IMR-90 (cell line): Measurements from ENCODE around the gene UNC119. TPM values are rescaled to one million over a fixed set of nuclear protein-coding genes. Genes with fewer than 3 reads are reported as not detected.

ENCODE experiments used
- ATAC-seq: fragments of 200-7000 bp; cut with Tn5 transposase; 2 replicates; pipeline ENCODE4 v1.9.1; 2020; ENCODE audit warnings: low read depth, mild to moderate bottlenecking, moderate library complexity
- BruUV-seq: library from RNA; stranded (reverse); fragments of 400-500 nt; replicated peaks from 2 replicates; lab custom pipeline; 2021; lab: Mats Ljungman, UMichigan
- CTCF ChIA-PET: fragments of 300-600 bp; formaldehyde crosslinking; extraction: SDS; loops from one replicate; lab custom pipeline; 2021; ENCODE audit warnings: antibody characterized with exemption; lab: Yijun Ruan, JAX
- POLR2A ChIA-PET: fragments of 300-600 bp; sonication (Branson Sonifier 250); formaldehyde crosslinking; loops from one replicate; lab custom pipeline; 2022; ENCODE audit warnings: antibody characterized with exemption; ENCODE audit not compliant: unreplicated experiment; lab: Charles Lee
- DNase-seq: peaks from one replicate; pipeline ENCODE4 v3.0.0; 2013
- H2AFZ ChIP-seq: replicated peaks from 2 replicates; pipeline ENCODE3; 2013; ENCODE audit warnings: low read length, mild to moderate bottlenecking; ENCODE audit not compliant: poor library complexity
- H2AK5ac ChIP-seq: 2 replicates; pipeline ENCODE4 v1.6.1; 2013; ENCODE audit warnings: low read depth, low read length, inconsistent platforms
- H2AK9ac ChIP-seq: replicated peaks from 2 replicates; pipeline ENCODE3; 2013; ENCODE audit warnings: mild to moderate bottlenecking, low read depth, low read length, moderate library complexity; ENCODE audit not compliant: poor library complexity
- H2BK120ac ChIP-seq: 2 replicates; pipeline ENCODE4 v1.6.1; 2013; ENCODE audit warnings: low read depth, low read length, inconsistent platforms
- H2BK15ac ChIP-seq: 3 replicates; pipeline ENCODE4 v1.6.1; 2013; ENCODE audit warnings: low read depth, low read length, inconsistent platforms
- H2BK20ac ChIP-seq: 2 replicates; pipeline ENCODE4 v1.6.1; 2013; ENCODE audit warnings: low read depth, mild to moderate bottlenecking, inconsistent platforms, low read length, moderate library complexity
- H2BK5ac ChIP-seq: 2 replicates; pipeline ENCODE4 v1.6.1; 2013; ENCODE audit warnings: mild to moderate bottlenecking, low read depth, low read length, inconsistent platforms; ENCODE audit not compliant: poor library complexity, severe bottlenecking
- H3K14ac ChIP-seq: replicated peaks from 2 replicates; pipeline ENCODE4 v1.6.1; 2013; ENCODE audit warnings: low read depth, low read length, inconsistent platforms
- H3K18ac ChIP-seq: 2 replicates; pipeline ENCODE4 v1.6.1; 2013; ENCODE audit warnings: low read depth, low read length, control low read depth
- H3K23ac ChIP-seq: 2 replicates; pipeline ENCODE4 v1.6.1; 2013; ENCODE audit warnings: low read depth, low read length, inconsistent platforms
- H3K27ac ChIP-seq: 2 replicates; pipeline ENCODE4 v1.5.1; 2013; ENCODE audit warnings: mild to moderate bottlenecking, control low read depth, low read length; ENCODE audit not compliant: insufficient read depth
- H3K27me3 ChIP-seq: 2 replicates; pipeline ENCODE4 v1.6.1; 2013; ENCODE audit warnings: low read length; ENCODE audit not compliant: control insufficient read depth, insufficient read depth
- H3K36me3 ChIP-seq: 2 replicates; pipeline ENCODE4 v1.6.1; 2013; ENCODE audit warnings: low read length, mixed read lengths; ENCODE audit not compliant: control insufficient read depth, insufficient read depth
- H3K4ac ChIP-seq: 2 replicates; pipeline ENCODE4 v1.6.1; 2013; ENCODE audit warnings: low read depth, low read length, inconsistent platforms
- H3K4me1 ChIP-seq: 2 replicates; pipeline ENCODE4 v1.6.1; 2013; ENCODE audit warnings: low read length, mixed read lengths; ENCODE audit not compliant: control insufficient read depth, insufficient read depth
- H3K4me2 ChIP-seq: 2 replicates; pipeline ENCODE4 v1.6.1; 2013; ENCODE audit warnings: low read depth, mild to moderate bottlenecking, control low read depth, low read length, moderate library complexity
- H3K4me3 ChIP-seq: 2 replicates; pipeline ENCODE4 v1.5.1; 2013; ENCODE audit warnings: low read depth, mild to moderate bottlenecking, control low read depth, low read length, moderate library complexity; ENCODE audit not compliant: insufficient read depth
- H3K56ac ChIP-seq: 2 replicates; pipeline ENCODE4 v1.6.1; 2013; ENCODE audit warnings: low read length, inconsistent platforms; ENCODE audit not compliant: insufficient read depth; ENCODE audit errors: extremely low read depth
- H3K79me1 ChIP-seq, 2 experiments: 2 replicates each; pipeline ENCODE4 v1.6.1; 2013; ENCODE audit warnings: low read length in 2 of 2, inconsistent platforms in 1 of 2, low read depth in 1 of 2
- H3K9ac ChIP-seq: 2 replicates; pipeline ENCODE4 v1.6.1; 2013; ENCODE audit warnings: low read depth, low read length, control low read depth
- H3K9me1 ChIP-seq: 2 replicates; pipeline ENCODE4 v1.6.1; 2013; ENCODE audit warnings: low read length, inconsistent platforms; ENCODE audit not compliant: insufficient read depth
- H3K9me3 ChIP-seq: 2 replicates; pipeline ENCODE4 v1.6.1; 2013; ENCODE audit warnings: low read length; ENCODE audit not compliant: control insufficient read depth, insufficient read depth
- H4K20me1 ChIP-seq: 2 replicates; pipeline ENCODE4 v1.6.1; 2013; ENCODE audit warnings: low read length, inconsistent platforms; ENCODE audit not compliant: insufficient read depth
- H4K5ac ChIP-seq: 2 replicates; pipeline ENCODE4 v1.6.1; 2013; ENCODE audit warnings: mild to moderate bottlenecking, low read depth, low read length, control low read depth
- H4K8ac ChIP-seq, 2 experiments: 2 replicates each; pipeline ENCODE4 v1.6.1; 2013; ENCODE audit warnings: low read depth in 2 of 2, low read length in 2 of 2, control low read depth in 1 of 2, inconsistent platforms in 1 of 2
- H4K91ac ChIP-seq: 2 replicates; pipeline ENCODE4 v1.6.1; 2013; ENCODE audit warnings: low read depth, low read length, inconsistent platforms; ENCODE audit not compliant: insufficient read depth
- CHD1 ChIP-seq: IDR thresholded peaks from 2 replicates; pipeline ENCODE4 v1.6.1; 2012; ENCODE audit warnings: low read depth, low read length, improper control_type of control experiment
- MAFK ChIP-seq: IDR thresholded peaks from 2 replicates; pipeline ENCODE4 v1.6.1; 2012; ENCODE audit warnings: low read depth, low read length, improper control_type of control experiment
- MAZ ChIP-seq: IDR thresholded peaks from 2 replicates; pipeline ENCODE4 v1.6.1; 2012; ENCODE audit warnings: low read depth, mild to moderate bottlenecking, low read length, improper control_type of control experiment, moderate library complexity, borderline replicate concordance
- RCOR1 ChIP-seq: IDR thresholded peaks from 2 replicates; pipeline ENCODE4 v1.6.1; 2012; ENCODE audit warnings: mild to moderate bottlenecking, low read length, improper control_type of control experiment; ENCODE audit not compliant: insufficient replicate concordance
- WGBS, 2 experiments: methylation state at CpG; one replicate each; pipeline versions ENCODE4 v1.1.5 to v1.1.7; 2013; ENCODE audit warnings: missing lambda C conversion rate in 2 of 2; ENCODE audit not compliant: insufficient read length in 1 of 2; ENCODE audit errors: extremely low coverage in 2 of 2; 5-methylcytosine and 5-hydroxymethylcytosine counted together
- dilution Hi-C: fragments of 300-500 bp; cut with HindIII; formaldehyde crosslinking; loops from one replicate; pipeline ENCODE4 v1.14.3; 2018; ENCODE audit warnings: low sequenced_read_pairs; ENCODE audit not compliant: unreplicated experiment
- in situ Hi-C: fragments of 300-500 bp; cut with MboI; formaldehyde crosslinking; loops from 3 replicates; pipeline ENCODE4 v1.14.3; 2019; ENCODE audit warnings: low sequenced_read_pairs, inconsistent platforms, mixed read lengths
- intact Hi-C: fragments of 100-400 bp; cut with micrococcal nuclease; formaldehyde crosslinking; loops from 2 replicates; pipeline ENCODE4 v1.10.0; 2022
- polyA plus RNA-seq, 3 experiments: library from polyadenylated mRNA; depleted of rRNA; stranded (reverse); fragments of >200 nt; gene quantifications; 2 replicates each; pipeline ENCODE4 v1.2.3, GENCODE V29; 2012; ENCODE audit warnings: low replicate concordance in 1 of 3
- total RNA-seq: library from RNA; depleted of rRNA; stranded (reverse); fragments of >200 nt; gene quantifications from 2 replicates; pipeline ENCODE4 v1.2.3, GENCODE V29; 2012
- TF ChIP-seq, protein P1 (sequence below): fragments of 150-350 bp; IDR thresholded peaks from 2 replicates; pipeline ENCODE4 v1.6.1; 2016; ENCODE audit warnings: low read depth, mild to moderate bottlenecking, low read length, moderate library complexity, borderline replicate concordance

The UNC119 gene
- total and polyA plus RNA-seq, 2 of the 4 experiments (the other 2 are of a cell fraction) = 22.4 to 57.4 TPM

DNA sequence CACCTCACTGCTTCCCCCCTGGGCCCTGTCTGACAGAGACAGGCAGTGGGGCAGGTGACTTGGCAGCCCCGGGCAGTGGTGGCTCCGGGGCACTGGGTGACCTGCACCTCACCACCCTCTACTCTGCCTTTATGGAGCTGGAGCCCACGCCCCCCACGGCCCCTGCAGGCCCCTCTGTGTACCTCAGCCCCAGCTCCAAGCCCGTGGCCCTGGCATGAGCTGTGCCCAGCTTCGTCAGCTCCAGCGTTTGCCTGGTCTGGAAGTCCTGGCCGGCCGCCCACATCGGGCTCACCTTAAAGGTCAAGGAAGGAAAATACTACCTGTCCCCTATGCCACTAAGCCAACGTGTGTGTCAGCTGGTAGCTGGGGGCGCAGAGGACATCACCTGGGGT, 15.2 kb downstream of the UNC119 start:
- H3K56ac ChIP-seq = no peak overlapping the region
- H3K18ac ChIP-seq = no peak overlapping the region
- H2BK5ac ChIP-seq = no peak overlapping the region
- no peak overlapping the region for H3K4me3 ChIP-seq
- H3K9ac ChIP-seq = no peak overlapping the region
- no peak overlapping the region for H4K91ac ChIP-seq
- no CpG with 5 or more reads among the region's 12 CpGs for WGBS, 2 experiments
- ATAC-seq = no peak
- H3K23ac ChIP-seq = no peak overlapping the region
- intact Hi-C loops = no loop called here
- H3K27me3 ChIP-seq = peaks cover 23% of the 10 kb centered on the region
- no peaks in the 10 kb centered on the region for H3K9me3 ChIP-seq
- no peak overlapping the region for H4K5ac ChIP-seq
- no peaks in the 10 kb centered on the region for H3K36me3 ChIP-seq
- H2AK5ac ChIP-seq = no peak overlapping the region
- no peak overlapping the region for H2BK15ac ChIP-seq
- peaks cover 9% of the 10 kb centered on the region for H3K4me1 ChIP-seq
- H3K14ac ChIP-seq = no peak overlapping the region
- no peak overlapping the region for H2BK120ac ChIP-seq
- no peak overlapping the region for H2BK20ac ChIP-seq
- no peak overlapping the region for H3K27ac ChIP-seq
- H3K4me2 ChIP-seq = no peak overlapping the region
- TF ChIP-seq RCOR1 = no peak
- TF ChIP-seq, protein P1, sequence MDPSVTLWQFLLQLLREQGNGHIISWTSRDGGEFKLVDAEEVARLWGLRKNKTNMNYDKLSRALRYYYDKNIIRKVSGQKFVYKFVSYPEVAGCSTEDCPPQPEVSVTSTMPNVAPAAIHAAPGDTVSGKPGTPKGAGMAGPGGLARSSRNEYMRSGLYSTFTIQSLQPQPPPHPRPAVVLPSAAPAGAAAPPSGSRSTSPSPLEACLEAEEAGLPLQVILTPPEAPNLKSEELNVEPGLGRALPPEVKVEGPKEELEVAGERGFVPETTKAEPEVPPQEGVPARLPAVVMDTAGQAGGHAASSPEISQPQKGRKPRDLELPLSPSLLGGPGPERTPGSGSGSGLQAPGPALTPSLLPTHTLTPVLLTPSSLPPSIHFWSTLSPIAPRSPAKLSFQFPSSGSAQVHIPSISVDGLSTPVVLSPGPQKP = no peak
- no peak for TF ChIP-seq MAFK
- TF ChIP-seq MAZ = no peak
- TF ChIP-seq CHD1 = no peak
- ChIA-PET POLR2A (no interaction called here), CTCF (interaction anchor here (0.9 kb wide), 1 partner anchor 52 kb away, joined by 3 read pairs; no protein-coding TSS in a partner anchor)
- dilution Hi-C loops = no loop called here
- no peak for DNase-seq
- no peaks in the 10 kb centered on the region for H3K79me1 ChIP-seq
- H4K20me1 ChIP-seq = no peaks in the 10 kb centered on the region
- H3K4ac ChIP-seq = no peak overlapping the region
- no TSS peak for BruUV-seq
- no peak overlapping the region for H2AK9ac ChIP-seq
- peaks cover 2% of the 10 kb centered on the region; the same call in 1 of the 2 replicates for H3K9me1 ChIP-seq
- H4K8ac ChIP-seq = no peak overlapping the region
- H2AFZ ChIP-seq = no peak overlapping the region
- in situ Hi-C loops = loop anchor here (5.0 kb wide), 1 partner anchor 40 kb away; no protein-coding TSS in a partner anchor
